GM18520 (cell line): ENCODE measurements around the gene ISCA2.

Source experiments
- ATAC-seq: cut with Tn5 transposase; IDR thresholded peaks from one replicate; pipeline ENCODE4 v1.9.1; 2021; ENCODE audit not compliant: unreplicated experiment

Gene ISCA2

DNA sequence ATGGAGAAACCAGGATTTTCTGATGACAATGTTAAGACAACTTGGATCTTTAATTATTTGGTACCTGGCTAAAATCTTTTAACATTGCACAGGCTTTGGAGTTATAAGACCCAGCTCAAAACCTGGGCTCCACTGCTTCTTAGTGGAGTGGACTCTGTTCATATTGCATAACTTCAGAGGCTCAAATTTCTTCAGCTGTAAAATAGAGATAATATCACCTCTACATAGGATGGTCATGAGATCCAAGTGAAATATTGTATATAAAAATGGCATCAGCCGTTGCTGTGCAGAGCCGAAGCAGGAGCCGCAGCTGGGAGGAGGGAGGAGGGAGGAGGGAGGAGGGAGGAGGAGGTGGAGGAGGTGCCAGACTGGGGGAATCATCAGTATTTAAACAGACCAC, 11.0 kb upstream of the ISCA2 start:
- no peak for ATAC-seq

DNA sequence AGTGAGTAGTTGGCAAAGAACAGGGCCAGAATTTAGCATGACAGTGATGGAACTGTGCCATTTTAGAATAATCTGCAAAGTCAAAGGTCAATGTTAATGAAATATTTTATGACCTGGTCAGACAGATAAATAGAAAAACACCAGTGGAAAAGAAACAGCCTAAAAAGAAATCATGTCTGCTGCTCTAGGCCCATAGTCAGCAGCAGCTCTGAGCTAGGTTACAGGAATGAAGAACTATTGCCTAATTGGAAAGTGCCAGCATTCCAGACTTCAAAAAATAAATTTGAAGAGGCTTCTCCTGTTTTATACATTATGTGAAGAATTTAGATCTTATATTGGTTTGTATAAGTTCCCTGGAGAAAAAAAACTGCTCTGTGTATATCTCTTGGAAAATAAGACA, 10.2 kb upstream of the ISCA2 start:
- no peak for ATAC-seq

DNA sequence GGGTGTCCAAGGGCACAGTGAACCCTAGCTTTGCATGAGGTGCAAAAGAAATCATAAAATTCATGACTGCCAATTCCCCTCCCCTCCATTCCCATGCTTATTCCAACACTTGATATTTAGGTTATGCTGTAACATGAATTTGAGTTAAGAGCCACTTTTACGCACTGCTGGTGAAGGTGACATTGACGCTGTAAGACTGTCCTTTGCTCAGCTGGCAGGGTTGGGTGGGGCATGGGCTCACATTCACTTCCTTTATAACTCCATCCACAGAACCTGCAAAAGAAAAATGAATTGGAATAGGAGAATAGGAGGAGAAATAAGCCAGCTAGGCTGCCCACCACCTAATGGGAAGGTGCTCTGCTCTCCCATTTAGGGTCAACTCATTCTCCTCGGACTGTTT, 7.4 kb upstream of the ISCA2 start:
- no peak for ATAC-seq

DNA sequence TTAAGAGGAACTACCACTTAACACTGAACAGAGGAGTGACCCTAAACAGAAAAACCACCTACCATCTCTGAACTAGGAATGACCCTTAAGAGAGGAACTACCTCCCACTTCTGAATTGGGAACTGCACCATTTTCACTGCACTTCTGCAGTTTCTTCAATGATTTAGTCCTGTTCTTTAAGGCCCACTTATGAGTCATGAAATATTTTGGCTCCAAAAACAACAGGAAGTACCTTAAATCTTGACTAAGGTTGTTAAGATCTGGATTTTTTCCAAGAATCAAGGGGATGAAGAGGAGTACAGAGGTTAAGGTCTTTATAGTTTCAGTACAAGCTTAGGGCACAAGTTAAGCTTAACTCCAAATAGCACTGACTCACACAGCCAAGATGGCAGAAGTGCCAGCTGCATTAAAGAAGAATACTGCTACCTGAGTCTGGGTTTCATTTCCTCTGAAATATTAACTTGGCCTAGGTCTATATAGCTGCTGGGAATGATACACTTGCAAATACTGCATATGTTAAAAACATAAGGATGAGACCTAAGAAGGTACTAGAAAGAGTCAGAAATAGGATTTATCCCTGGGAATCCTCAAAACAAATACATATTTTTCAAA, 4.7 kb upstream of the ISCA2 start:
- no peak for ATAC-seq

DNA sequence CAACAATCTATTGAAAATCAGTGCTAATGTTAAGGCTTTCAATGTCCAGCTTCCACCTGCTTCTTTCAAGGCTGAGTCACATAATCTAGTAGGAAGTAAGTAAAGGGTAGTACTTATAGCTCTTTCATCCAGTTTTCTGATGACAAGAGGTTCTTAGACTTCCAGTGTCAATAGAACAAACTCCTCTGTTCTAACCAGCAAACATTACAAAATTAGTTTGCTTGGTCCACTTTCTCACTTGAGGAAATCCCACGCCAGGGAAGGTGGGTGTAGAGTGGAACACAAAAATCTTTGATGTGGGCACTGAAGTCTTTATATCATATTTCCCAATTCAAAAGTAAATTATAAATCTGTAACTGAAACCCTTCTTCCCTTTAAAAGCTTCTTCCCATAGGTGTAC, 3.1 kb upstream of the ISCA2 start:
- ATAC-seq, result no peak

DNA sequence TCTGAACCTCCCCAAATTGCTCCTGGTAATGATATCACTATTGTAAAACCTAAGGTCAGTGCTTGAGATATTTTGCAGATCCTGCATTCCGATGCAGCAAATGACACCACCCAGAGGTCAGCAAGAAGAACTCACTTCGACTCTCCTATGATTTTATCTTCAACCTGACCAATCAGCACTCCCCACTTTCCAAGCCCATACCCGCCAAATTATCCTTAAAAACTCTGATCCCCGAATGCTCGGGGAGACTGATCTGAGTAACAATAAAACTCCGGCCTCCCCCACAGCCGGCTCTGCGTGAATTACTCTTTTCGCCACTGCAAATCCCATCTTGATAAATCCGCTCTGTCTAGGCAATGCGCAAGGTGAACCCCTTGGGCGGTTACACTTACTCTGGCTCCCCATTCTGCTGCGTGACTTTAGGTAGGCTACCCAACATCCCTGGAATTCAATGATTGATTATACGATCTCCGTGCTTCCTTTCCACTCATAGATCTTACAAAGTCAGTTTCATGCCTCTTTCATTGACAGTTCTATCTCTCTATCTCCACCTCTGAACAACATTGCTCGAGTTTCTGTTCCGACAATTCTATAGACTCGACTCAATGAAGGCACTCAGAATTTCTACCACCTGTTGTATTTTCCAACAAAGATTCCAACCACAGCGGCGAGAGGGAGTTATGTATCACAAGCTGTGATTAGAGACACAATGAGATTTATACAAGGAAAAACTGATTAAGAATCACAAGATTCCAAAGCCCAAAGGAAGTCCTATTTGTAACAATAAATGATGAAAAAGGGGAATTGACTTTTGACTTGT, 1.4 kb upstream of the ISCA2 start:
- ATAC-seq, result no peak

DNA sequence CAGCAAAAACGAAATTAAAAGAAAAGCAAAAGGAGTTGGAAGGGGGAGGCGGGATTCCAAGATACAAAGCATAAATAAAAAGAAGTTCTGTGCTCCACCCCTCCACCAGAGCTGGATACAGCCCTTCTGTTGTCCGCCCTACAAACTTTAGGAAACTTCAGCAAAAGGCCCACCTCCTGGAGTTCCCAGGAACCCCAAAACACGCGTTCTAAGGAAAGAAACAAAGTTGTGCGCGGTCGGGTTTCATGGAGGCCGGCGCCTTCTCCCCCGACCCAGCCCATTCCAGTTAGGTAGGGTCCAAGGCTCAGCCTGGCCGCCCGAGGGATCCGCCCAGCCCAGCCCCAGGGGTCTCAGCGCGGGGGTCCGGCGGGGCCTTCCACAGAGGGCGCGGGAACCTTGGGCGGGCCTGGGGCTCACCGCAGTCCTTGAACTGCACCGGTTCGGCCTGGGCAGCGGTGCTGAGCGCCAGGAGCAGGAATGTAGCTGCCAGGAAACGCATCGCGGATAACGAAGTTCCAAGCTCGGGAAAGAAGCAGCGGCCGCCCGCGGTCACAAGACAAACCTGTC, 706 bp upstream of the ISCA2 start, which contains the start of gene NPC2:
Gene NPC2 (minus strand): TSS at position 530 of the 567 bp plus-strand sequence. CDS start 31 bp downstream, at position 499.
- ATAC-seq, result no peak

DNA sequence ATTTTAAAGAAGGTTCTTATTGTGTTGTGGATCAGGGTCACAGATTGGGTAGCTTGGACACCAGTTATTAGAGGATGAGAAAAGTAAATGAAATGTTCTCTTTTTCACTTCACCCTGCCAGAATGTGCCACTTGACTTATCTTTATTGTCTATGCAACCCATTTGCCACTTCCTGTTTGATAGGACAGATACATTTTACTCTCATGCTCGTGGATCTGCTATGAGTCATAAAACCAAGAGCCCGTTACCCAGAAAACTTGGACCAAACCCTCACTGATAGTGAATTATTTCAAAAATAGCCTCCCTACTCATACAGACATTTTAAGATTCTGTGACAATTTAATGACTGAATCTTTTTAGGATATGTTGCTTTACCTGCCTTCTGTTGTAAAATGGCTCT, 1.8 kb downstream of the ISCA2 start:
- no peak for ATAC-seq

DNA sequence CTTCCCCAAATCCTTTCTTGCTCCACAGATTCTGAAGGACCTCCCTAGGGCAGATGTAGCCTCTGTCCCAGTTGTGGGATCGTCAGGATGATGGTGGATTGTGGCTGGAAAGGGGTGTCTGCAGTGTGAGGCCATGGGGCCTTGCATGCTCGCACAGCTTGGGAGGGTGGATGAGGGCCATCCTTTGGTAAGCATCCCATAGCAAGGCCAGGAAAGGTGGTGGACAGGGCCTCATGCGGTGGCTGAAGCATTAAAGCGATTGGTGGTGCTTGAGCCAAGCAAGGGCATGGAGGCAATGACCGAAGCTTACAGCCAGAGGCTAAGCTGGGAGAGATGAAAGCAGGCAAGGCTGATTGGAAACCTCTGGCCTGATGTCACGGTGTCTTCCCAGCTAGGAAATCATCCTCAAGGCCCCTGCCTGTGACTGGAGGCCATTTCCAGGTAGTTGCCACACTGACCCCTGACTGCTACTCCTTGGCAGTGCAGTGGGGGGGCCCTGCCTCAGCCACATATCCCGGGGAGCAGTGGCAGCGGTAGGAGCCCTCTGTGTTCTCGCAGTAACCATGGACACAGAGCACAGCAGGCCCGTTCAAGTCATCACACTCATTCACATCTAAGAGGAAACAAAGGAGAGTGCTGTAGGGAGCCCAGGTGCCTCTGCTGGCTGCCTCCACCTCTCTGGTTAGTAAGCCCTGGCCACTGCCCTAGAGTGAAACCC, 7.0 kb downstream of the ISCA2 start:
- no peak for ATAC-seq

DNA sequence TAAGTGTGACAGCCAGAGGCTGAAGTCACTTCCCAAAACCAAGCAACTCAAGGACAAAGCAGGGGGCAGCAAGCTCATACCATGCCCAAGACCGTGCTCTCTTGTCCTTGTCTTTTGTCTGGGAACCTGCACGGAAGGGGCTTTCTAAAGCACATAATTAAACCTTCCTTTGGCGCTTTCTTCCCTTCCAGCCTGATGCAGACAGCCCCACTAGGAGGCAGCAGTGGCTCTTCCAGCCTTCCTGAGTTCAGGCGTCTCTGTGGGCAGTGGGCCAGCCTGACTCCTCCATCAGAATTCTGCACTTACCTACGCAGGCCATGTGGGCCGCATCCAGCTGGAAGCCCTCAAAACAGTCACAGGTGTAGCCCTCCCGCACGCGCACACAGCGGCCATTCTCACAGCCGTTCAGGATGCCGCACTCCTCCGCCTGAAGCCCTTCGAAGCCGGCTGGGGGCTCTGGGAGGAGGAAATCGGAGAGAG, 7.6 kb downstream of the ISCA2 start:
- no peak for ATAC-seq

DNA sequence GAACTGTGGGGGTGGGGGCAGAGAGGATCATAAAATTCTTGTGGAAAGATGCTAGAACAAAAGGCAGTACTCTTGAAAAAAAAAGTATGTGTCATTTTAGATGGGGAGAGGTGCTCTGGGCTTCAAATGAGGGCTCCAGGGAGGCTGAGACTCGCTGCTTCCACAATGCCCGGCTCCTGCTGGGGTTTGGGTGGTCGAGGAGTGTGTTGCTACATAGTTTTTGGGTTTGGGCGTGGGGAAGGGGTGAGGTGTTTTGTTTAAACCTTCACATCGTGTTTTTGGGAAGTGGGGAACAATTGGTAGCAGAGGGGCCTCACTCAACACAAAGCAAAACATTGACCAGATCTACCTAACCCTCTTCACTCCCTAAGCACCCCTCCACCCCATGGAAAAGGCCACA, 8.1 kb downstream of the ISCA2 start:
- ATAC-seq, result no peak

DNA sequence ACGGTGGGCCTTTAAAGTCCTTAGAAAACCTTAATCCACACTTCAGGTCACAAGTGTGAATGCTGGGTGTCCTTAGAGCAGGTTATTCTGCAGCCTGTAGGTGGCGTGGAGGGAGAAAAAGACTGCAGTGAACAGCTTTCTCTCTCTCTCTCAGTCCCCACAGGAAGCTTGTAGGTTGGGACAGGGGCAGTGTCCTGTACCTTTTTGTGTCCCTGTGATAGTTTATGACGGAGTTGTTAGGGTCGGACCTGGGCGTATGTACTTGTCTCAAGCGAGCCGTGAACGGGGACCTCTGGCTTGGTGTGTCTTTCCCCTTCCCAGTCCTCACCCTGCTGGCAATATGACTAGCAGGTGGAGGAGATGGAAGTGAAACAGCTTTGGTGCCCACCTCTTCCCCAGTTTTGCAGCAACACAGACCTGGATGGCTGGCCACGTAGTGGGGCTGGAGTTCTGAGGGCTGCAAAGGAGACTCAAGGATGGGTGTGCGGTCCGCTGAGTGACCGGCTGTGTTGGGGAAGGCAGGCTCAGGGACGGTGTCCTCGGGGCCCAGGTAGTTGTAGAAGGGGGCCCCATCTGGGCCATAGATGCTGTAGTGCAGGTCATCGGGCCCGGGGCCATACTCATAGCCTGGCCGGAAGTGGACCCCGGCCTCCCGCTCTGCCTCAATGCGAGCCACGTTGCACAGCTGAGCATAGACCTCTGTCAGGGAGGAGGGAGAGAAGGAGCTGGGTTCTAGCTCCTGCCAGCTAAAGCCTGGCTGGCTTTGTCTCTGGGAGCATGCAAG, 8.9 kb downstream of the ISCA2 start:
- ATAC-seq, result no peak

DNA sequence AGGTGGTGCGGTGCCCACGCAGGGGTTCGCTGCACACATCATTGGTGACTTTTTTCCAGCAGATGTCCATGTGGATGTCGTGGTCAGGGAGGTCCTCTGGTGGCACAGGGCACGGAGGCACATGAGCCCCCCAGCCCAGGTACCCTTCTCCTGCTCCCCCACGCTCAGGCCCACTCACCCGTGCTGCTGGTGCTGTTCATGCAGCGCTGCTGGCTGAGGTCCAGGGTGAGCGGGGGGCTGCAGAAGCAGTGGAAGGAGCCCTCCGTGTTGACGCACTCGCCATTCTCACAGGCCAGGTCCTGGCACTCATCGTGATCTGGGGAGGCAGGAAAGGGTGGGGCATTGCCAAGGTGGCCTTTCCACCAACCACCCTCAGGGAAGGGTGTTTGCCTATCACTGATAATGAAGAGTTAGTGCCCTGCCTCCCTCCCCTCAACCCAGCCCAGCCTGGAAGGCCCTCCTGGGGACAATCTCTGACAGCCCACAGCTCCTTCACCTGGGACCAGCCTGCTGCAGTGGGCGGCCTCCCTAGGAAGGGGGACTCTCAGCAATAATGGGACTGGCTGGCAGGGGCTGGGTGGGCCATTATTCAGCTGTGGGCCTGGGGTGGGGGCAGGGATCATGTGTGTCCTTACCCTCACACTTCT, 9.8 kb downstream of the ISCA2 start:
- no peak for ATAC-seq

DNA sequence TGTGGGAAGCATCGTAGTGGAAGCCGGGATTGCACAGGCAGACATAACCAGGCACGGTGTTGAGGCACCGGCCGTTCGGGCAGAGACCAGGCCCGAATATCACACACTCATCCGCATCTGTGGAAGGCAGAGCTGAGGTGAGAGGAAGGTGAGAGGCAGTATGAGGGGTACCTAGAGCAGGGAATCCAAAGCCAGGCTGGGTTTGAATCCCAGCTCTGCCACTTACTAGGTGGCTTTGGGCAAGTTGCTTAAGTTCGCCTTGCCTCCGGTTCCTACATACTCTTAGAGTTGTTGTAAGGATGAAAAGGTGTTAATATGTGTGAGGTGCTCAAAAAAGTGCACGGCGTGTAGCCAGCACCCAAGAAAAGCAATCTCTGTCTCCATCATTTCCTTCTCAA, 10.4 kb downstream of the ISCA2 start:
- no peak for ATAC-seq

DNA sequence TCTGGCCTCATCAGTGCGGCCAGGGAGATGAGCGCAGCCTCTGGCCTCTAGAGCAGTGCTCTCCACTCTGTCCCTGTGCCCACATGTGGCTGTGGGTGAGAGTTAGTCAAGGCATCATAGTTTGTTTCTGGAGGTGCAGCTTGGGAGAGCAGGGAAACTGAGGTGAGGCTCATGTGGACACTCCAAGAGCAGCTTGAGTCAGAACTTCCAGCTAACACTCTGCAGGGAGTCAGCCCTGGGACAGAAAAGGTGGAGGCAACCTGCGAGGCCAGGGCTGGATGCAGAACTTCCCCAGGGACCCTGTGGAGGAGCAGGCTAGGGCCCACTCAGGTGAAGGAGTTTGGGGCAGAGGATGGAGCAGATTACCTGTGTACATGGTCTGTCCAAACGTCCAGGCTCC, 10.8 kb downstream of the ISCA2 start:
- ATAC-seq, result no peak

DNA sequence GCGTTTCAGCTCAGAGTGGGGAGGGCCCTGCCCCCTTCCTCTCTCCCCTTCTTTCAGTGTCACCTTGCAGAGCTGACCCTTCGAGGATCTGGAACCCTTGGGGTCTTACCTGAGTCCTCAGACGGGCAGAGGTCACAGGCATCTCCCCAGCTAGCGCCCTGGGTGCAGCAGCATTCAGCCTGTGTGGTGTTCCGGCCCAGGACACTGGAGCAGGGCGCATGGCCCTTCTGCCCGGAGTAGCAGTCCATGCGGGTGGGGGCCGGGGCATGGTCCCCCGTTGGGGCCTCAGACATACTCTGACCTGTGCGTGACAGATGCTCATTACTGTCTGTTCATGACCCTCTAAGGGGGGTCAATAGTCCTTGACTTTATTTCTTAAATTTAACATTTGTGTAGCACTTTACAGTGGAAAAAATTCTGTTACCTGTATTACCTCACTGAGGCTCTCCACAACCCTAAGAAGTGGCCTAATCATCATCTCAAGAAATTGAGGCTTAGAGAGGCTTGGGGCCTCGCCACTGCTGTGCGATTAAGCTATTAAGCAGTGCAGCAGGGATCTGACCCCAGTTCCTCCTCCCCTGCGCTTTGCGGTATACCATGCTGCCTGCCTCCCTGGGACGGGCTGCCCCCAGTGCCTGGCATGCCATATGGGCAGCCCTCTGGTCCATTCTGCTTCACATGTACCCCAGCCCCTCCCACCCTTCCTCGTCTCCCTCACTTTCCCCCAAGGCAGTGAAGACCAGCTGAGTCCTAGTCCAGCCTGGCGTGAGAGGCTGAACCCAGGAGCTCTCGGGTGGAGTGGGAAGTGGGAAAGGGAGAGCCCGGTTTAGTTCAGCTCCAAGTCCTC, 11.5 kb downstream of the ISCA2 start:
- ATAC-seq, result no peak

DNA sequence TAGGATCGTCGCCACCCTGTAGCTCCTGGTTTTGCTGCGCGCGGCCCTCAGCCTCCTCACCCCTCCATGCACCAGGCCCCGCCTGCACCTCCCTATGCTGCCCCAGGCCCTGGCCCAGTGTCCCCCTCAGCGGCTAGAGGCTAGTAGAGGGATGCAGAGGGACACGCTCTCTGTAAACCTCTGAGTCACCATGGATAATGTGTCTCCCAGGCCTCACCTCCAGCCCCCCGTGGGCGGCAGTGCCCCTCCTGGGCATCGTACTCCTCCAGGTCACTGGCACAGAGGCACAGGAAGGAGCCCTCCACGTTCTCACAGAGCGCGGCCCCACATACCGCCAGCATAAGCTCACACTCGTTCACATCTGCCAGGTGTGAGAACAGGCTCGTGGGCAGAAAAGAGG, 12.3 kb downstream of the ISCA2 start:
- ATAC-seq, result no peak

DNA sequence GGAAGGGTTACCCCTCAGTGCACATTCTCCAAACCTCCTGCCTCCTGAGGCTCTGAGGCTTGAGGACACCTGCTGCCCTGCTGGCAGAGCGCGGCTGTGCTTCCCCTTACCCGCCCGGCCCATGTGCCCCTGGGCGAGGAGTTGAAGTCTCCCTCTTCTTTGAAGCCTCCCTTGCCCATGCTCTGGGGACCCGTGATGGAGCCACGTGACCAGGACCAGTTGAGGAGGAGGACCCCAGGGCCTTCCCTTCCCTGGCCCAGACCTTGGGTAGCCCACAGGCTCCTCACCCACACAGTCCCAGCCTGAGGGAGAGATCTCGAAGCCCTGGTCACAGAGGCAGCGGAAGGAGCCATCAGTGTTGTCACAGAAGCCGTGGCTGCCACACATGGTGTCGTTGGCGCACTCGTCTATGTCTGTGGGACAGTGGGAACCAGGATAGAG, 12.9 kb downstream of the ISCA2 start:
- ATAC-seq, result no peak

DNA sequence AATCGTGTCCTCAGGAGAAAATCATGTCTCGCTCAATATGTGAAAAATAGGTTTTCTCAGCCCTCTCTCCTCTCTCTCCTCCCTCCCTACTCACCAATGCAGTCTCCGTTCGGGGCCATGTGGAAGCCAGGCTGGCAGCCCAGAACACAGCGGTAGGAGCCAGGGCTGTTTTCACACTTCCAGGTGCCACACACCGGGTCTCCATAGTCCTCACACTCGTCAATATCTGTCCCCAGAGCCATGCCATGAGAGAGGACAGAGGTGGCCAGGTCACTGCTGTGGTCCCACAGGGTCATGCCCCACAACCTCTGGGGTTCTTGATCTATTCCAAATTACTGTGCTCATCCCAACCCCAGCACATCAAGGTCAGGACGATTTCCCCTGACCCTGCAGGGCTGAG, 13.5 kb downstream of the ISCA2 start:
- no peak for ATAC-seq
